H1 (cell line): ENCODE measurements around the gene ZNF496. TPM values are rescaled to one million over a fixed set of nuclear protein-coding genes. Genes with fewer than 3 reads are reported as not detected.

Source experiments
- ATF2 ChIP-seq: IDR thresholded peaks from 2 replicates; pipeline ENCODE4 v1.6.1; 2012; ENCODE audit warnings: low read length, inconsistent platforms
- KDM4A ChIP-seq: IDR thresholded peaks from one replicate; pipeline ENCODE4 v1.7.1; 2012; ENCODE audit warnings: low read depth, mild to moderate bottlenecking, moderate library complexity, low read length, inconsistent platforms; ENCODE audit not compliant: severe bottlenecking
- polyA plus RNA-seq, 7 experiments: library from polyadenylated mRNA; depleted of rRNA in 3 of 7; stranded (reverse) in 5 of 7; unstranded in 2 of 7; fragments of >200 nt in 5 of 7; fragments of 200-250 nt in 2 of 7; gene quantifications; 1 replicate in 5 of 7; 2 replicates in 1 of 7; 4 replicates in 1 of 7; pipeline versions ENCODE4 v1.2.1 to v1.2.3, GENCODE V29; 2011 to 2013; ENCODE audit warnings: missing spikeins in 2 of 7, mixed read lengths in 2 of 7
- total RNA-seq: library from RNA; stranded (reverse); fragmentation: NEBNext Ultra II Directional; extraction: Animal tissue kit (Norgen Biotek cat#: 25700); gene quantifications from 2 replicates; pipeline ENCODE4 v1.2.1, GENCODE V29; 2021

Gene ZNF496
- total and polyA plus RNA-seq, 2 of the 8 experiments (the other 6 are each of a cell fraction or from before 2014, with no cell fraction given) = 27.9 to 71.4 TPM

DNA sequence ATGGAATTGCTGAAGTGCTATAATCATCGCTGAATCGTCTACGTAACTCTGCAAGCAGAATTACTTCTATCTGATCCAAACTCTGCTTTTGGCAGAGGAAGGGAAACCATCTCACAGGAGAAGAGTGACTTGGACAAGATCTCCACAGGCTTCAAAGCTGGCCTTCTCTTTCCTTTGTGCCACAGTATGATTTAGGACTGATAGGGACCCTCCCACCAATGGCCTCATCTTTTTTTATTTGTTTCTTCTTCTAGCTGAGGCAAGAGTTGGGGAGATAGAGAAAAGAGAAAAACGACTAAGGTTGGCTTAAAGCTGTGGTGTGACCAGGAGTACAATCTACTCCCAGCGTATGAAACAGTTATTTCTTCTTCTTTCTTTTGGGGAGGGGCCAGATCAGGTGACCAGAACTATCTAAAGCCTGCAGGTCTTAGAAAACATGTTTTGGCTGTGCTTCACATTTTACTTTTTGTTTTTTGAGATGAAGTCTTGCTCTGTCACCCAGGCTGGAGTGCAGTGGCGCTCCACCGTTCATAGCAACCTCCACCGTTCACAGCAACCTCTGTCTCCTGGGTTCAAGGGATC is 35.0 kb downstream of the ZNF496 start (continued):
- no peak for TF ChIP-seq ATF2
- TF ChIP-seq KDM4A = no peak
